OCI-LY7 (cell line): ENCODE results near the gene PDZRN3. TPM values are rescaled to one million over a fixed set of nuclear protein-coding genes. Genes with fewer than 3 reads are reported as not detected.

Source experiments
- BruUV-seq: library from RNA; stranded (reverse); fragments of 400-500 nt; replicated peaks from 2 replicates; lab custom pipeline; 2021; lab: Mats Ljungman, UMichigan
- CTCF ChIA-PET: fragments of 300-600 bp; sonication (Branson Sonifier 250); formaldehyde crosslinking; loops from one replicate; lab custom pipeline; 2022; ENCODE audit warnings: antibody characterized with exemption; ENCODE audit not compliant: unreplicated experiment; lab: Charles Lee
- POLR2A ChIA-PET: fragments of 300-600 bp; sonication (Branson Sonifier 250); formaldehyde crosslinking; loops from one replicate; lab custom pipeline; 2022; ENCODE audit warnings: antibody characterized with exemption; lab: Charles Lee
- DNase-seq: peaks from one replicate; pipeline ENCODE4 v3.0.0-alpha.2; 2015; ENCODE audit warnings: low spot score
- H2AFZ ChIP-seq: fragments of 200-600 bp; sonication (generic), shearing (Covaris generic); 2 replicates; pipeline ENCODE4 v1.6.1; 2014; ENCODE audit warnings: mild to moderate bottlenecking, antibody characterized with exemption, low read length, moderate library complexity
- H3K27ac ChIP-seq: fragments of 200-600 bp; sonication (generic); 2 replicates; pipeline ENCODE4 v1.5.1; 2014; ENCODE audit warnings: mixed run types, low read depth, mild to moderate bottlenecking, moderate library complexity, low read length, inconsistent platforms; ENCODE audit not compliant: poor library complexity, severe bottlenecking
- H3K36me3 ChIP-seq: fragments of 200-600 bp; sonication (generic); 2 replicates; pipeline ENCODE4 v1.6.1; 2014; ENCODE audit warnings: mild to moderate bottlenecking, antibody characterized with exemption, low read length, moderate library complexity, mixed read lengths; ENCODE audit not compliant: insufficient read depth
- H3K4me1 ChIP-seq: fragments of 200-600 bp; sonication (generic); 2 replicates; pipeline ENCODE4 v1.5.1; 2014; ENCODE audit warnings: mild to moderate bottlenecking, low read length; ENCODE audit not compliant: insufficient read depth, poor library complexity, severe bottlenecking
- H3K4me2 ChIP-seq: fragments of 200-600 bp; sonication (generic); 2 replicates; pipeline ENCODE4 v1.6.1; 2014; ENCODE audit warnings: mild to moderate bottlenecking, low read length
- H3K4me3 ChIP-seq: fragments of 200-600 bp; sonication (generic); 2 replicates; pipeline ENCODE4 v1.5.1; 2014; ENCODE audit warnings: mild to moderate bottlenecking, low read depth, low read length; ENCODE audit not compliant: poor library complexity, severe bottlenecking
- H3K79me2 ChIP-seq: fragments of 200-600 bp; sonication (generic); 2 replicates; pipeline ENCODE4 v1.6.1; 2016; ENCODE audit warnings: low read depth, mild to moderate bottlenecking, low read length, moderate library complexity, mixed read lengths; ENCODE audit not compliant: insufficient read depth
- H3K9me2 ChIP-seq: fragments of 200-600 bp; sonication (generic); 2 replicates; pipeline ENCODE4 v1.6.1; 2016; ENCODE audit warnings: mild to moderate bottlenecking, low read length, mixed read lengths; ENCODE audit not compliant: insufficient read depth
- H3K9me3 ChIP-seq: fragments of 200-600 bp; sonication (generic); 2 replicates; pipeline ENCODE4 v1.6.1; 2014; ENCODE audit warnings: mild to moderate bottlenecking, mixed run types, low read length, mixed read lengths
- H4K20me1 ChIP-seq: fragments of 200-600 bp; sonication (generic); 2 replicates; pipeline ENCODE4 v1.6.1; 2014; ENCODE audit warnings: mild to moderate bottlenecking, antibody characterized with exemption, low read length, moderate library complexity, mixed read lengths; ENCODE audit not compliant: insufficient read depth
- CTCF ChIP-seq: fragments of 200-600 bp; sonication (generic); conservative IDR thresholded peaks from 2 replicates; pipeline ENCODE4 v1.5.1; 2014; ENCODE audit warnings: mild to moderate bottlenecking, antibody characterized with exemption, low read length, moderate library complexity, mixed read lengths
- EZH2phosphoT487 ChIP-seq: fragments of 200-600 bp; sonication (generic); IDR thresholded peaks from 2 replicates; pipeline ENCODE4 v1.6.1; 2018; ENCODE audit warnings: low read depth, borderline replicate concordance, mild to moderate bottlenecking, mixed run types, antibody characterized with exemption, low read length, moderate library complexity, mixed read lengths
- intact Hi-C: fragments of 100-400 bp; cut with micrococcal nuclease; formaldehyde crosslinking; loops from one replicate; pipeline ENCODE4 v1.10.0; 2022; ENCODE audit not compliant: unreplicated experiment
- total RNA-seq, 2 experiments: library from RNA; depleted of rRNA in 1 of 2; stranded (reverse); fragments of >200 nt in 1 of 2; shearing (Covaris generic) in 1 of 2; gene quantifications; 2 replicates each; pipeline ENCODE4 v1.2.3, GENCODE V29; 2014 to 2022

PDZRN3 gene
- total RNA-seq, 2 experiments from 2014 or later: 0.95 TPM; not detected in 1

- ChIA-PET CTCF (no interaction called here), POLR2A (no interaction called here)
- BruUV-seq: no TSS peak
- no peak for DNase-seq
- Histone ChIP-seq H2AFZ (no peak overlapping the region), H3K4me1 (no peaks in the 10 kb centered on the region), H3K9me2 (no peaks in the 10 kb centered on the region), H3K4me3 (no peak overlapping the region), H4K20me1 (no peaks in the 10 kb centered on the region), H3K27ac (no peak overlapping the region), H3K4me2 (no peak overlapping the region), H3K79me2 (no peaks in the 10 kb centered on the region), H3K9me3 (no peaks in the 10 kb centered on the region), H3K36me3 (no peaks in the 10 kb centered on the region)
- intact Hi-C loops: no loop called here
- TF ChIP-seq EZH2phosphoT487 (no peak), CTCF (no peak)
Measured at GRCh38 chr3:73577704-73578103, 47.0 kb downstream of the PDZRN3 start.

GRCh38 chr3:73576999-73577461, 47.7 kb downstream of the PDZRN3 start:
- Histone ChIP-seq H4K20me1 (no peaks in the 10 kb centered on the region), H3K9me3 (no peaks in the 10 kb centered on the region), H3K9me2 (no peaks in the 10 kb centered on the region), H3K4me3 (no peak overlapping the region), H3K36me3 (no peaks in the 10 kb centered on the region), H3K4me2 (no peak overlapping the region), H2AFZ (no peak overlapping the region), H3K79me2 (no peaks in the 10 kb centered on the region), H3K27ac (no peak overlapping the region), H3K4me1 (no peaks in the 10 kb centered on the region)
- POLR2A ChIA-PET: no interaction called here
- intact Hi-C loops: no loop called here
- DNase-seq: no peak
- BruUV-seq: no TSS peak
- TF ChIP-seq EZH2phosphoT487: no peak
- no peak for TF ChIP-seq CTCF
- CTCF ChIA-PET: no interaction called here

GRCh38 chr3:73575953-73576352, 48.8 kb downstream of the PDZRN3 start:
- CTCF ChIA-PET: no interaction called here
- POLR2A ChIA-PET: no interaction called here
- no TSS peak for BruUV-seq

More at GRCh38 chr3:73575953-73576352, 48.8 kb downstream of the PDZRN3 start:
- intact Hi-C loops: no loop called here
- H2AFZ ChIP-seq: no peak overlapping the region
- no peaks in the 10 kb centered on the region for H3K9me2 ChIP-seq
- H3K4me2 ChIP-seq: no peak overlapping the region
- no peaks in the 10 kb centered on the region for H3K9me3 ChIP-seq
- H3K4me3 ChIP-seq: no peak overlapping the region
- H3K4me1 ChIP-seq: no peaks in the 10 kb centered on the region
- H3K79me2 ChIP-seq: no peaks in the 10 kb centered on the region
- H3K36me3 ChIP-seq: no peaks in the 10 kb centered on the region
- no peak overlapping the region for H3K27ac ChIP-seq
- DNase-seq: no peak
- H4K20me1 ChIP-seq: no peaks in the 10 kb centered on the region
- TF ChIP-seq EZH2phosphoT487 (no peak), CTCF (no peak)
